HG03354 (cell line): ENCODE measurements around the gene IGF2.

Experiments used
- ATAC-seq: cut with Tn5 transposase; IDR thresholded peaks from one replicate; pipeline ENCODE4 v1.9.1; 2021; ENCODE audit warnings: mild to moderate bottlenecking; ENCODE audit not compliant: unreplicated experiment, poor library complexity, severe bottlenecking

Gene IGF2

GRCh38 chr11:2155511-2155910 lies 16.3 kb upstream of the IGF2 start:
- ATAC-seq = no peak

GRCh38 chr11:2154889-2155288 lies 15.7 kb upstream of the IGF2 start:
- no peak for ATAC-seq

- ATAC-seq = no peak
Measured at GRCh38 chr11:2154195-2154585, 15.0 kb upstream of the IGF2 start.

- ATAC-seq = no peak
Measured at GRCh38 chr11:2153581-2154194, 14.5 kb upstream of the IGF2 start.

GRCh38 chr11:2151500-2152257 lies 12.5 kb upstream of the IGF2 start:
- ATAC-seq = no peak

GRCh38 chr11:2149864-2150847 lies 11.0 kb upstream of the IGF2 start:
- ATAC-seq = no peak

GRCh38 chr11:2149460-2149859 lies 10.3 kb upstream of the IGF2 start:
- no peak for ATAC-seq

- no peak for ATAC-seq
Measured at GRCh38 chr11:2148595-2148994, 9.4 kb upstream of the IGF2 start.

GRCh38 chr11:2147391-2147790 lies 8.2 kb upstream of the IGF2 start:
- ATAC-seq = no peak

- no peak for ATAC-seq
Measured at GRCh38 chr11:2146051-2146450, 6.9 kb upstream of the IGF2 start.

GRCh38 chr11:2144544-2145248 lies 5.5 kb upstream of the IGF2 start:
- ATAC-seq = no peak

GRCh38 chr11:2143799-2144543 lies 4.8 kb upstream of the IGF2 start:
- no peak for ATAC-seq

GRCh38 chr11:2143477-2143798 lies 4.2 kb upstream of the IGF2 start:
- ATAC-seq = no peak

- no peak for ATAC-seq
Measured at GRCh38 chr11:2142762-2143202, 3.6 kb upstream of the IGF2 start.

GRCh38 chr11:2142300-2142759 lies 3.1 kb upstream of the IGF2 start:
- ATAC-seq = no peak

- no peak for ATAC-seq
Measured at GRCh38 chr11:2140411-2141400, 1.5 kb upstream of the IGF2 start.

GRCh38 chr11:2139621-2140337 lies 590 bp upstream of the IGF2 start:
- ATAC-seq = no peak
